Heart right ventricle (tissue), 16 donors: ENCODE measurements around the gene MARVELD2. TPM values are rescaled to one million over a fixed set of nuclear protein-coding genes. Genes with fewer than 3 reads are reported as not detected.
"Not testable (repeated sequence)": the region's sequence is repeated elsewhere in the genome, so short reads cannot be mapped to it uniquely, and the experiment has no call there.

Experiments
- ATAC-seq, 8 donors: fragments of 200-7000 bp; cut with Tn5 transposase; one replicate each; pipeline ENCODE4 v1.9.1; 2020; ENCODE audit warnings: mild to moderate bottlenecking in 8 of 8, moderate library complexity in 8 of 8, moderate number of reproducible peaks in 1 of 8
- DNase-seq, 2 donors: peaks; one replicate each; pipeline ENCODE4 v3.0.0-alpha.2; 2020
- H3K27ac ChIP-seq, 10 donors: fragments of 200-600 bp; sonication (generic) in 2 of 10; one replicate each; pipeline versions ENCODE4 v1.5.0 to v1.8.0; 2020 to 2022; ENCODE audit warnings: mild to moderate bottlenecking in 3 of 10
- H3K27me3 ChIP-seq, 7 donors: fragments of 200-600 bp; one replicate each; pipeline ENCODE4 v1.8.0; 2021 to 2022; ENCODE audit warnings: mild to moderate bottlenecking in 2 of 7
- H3K36me3 ChIP-seq, 9 donors: fragments of 200-600 bp; sonication (generic) in 1 of 9; one replicate each; pipeline versions ENCODE4 v1.5.0 to v1.8.0; 2020 to 2022; ENCODE audit warnings: mild to moderate bottlenecking in 2 of 9
- H3K4me1 ChIP-seq, 9 donors: fragments of 200-600 bp; sonication (generic) in 1 of 9; one replicate each; pipeline versions ENCODE4 v1.5.0 to v1.8.0; 2020 to 2022; ENCODE audit warnings: mild to moderate bottlenecking in 4 of 9
- H3K4me3 ChIP-seq, 10 donors: fragments of 200-600 bp; sonication (generic) in 2 of 10; one replicate each; pipeline versions ENCODE4 v1.5.0 to v1.8.0; 2020 to 2022; ENCODE audit warnings: mild to moderate bottlenecking in 7 of 10, moderate library complexity in 2 of 10
- H3K9me3 ChIP-seq, 11 donors: fragments of 200-600 bp in 10 of 11; sonication (generic) in 2 of 11; one replicate each; pipeline versions ENCODE4 v1.5.0 to v1.8.0; 2013 to 2022; ENCODE audit warnings: mild to moderate bottlenecking in 2 of 11, control low read depth in 1 of 11, moderate library complexity in 1 of 11
- CTCF ChIP-seq, 9 donors: fragments of 200-600 bp; sonication (generic) in 2 of 9; IDR thresholded peaks; one replicate each; pipeline versions ENCODE4 v1.5.0 to v1.8.0; 2021 to 2022; ENCODE audit warnings: antibody characterized with exemption in 9 of 9, mild to moderate bottlenecking in 5 of 9, moderate library complexity in 1 of 9
- WGBS, 2 donors: extraction: QIAGEN DNeasy Blood & Tissue Kit; methylation state at CpG; one replicate each; pipeline ENCODE4 v1.1.7; 2013; ENCODE audit warnings: inconsistent platforms in 1 of 2; 5-methylcytosine and 5-hydroxymethylcytosine counted together
- intact Hi-C, 10 donors: fragments of 100-400 bp; cut with DNase I; formaldehyde crosslinking; loops; one replicate each; pipeline versions ENCODE4 v1.11.1 to v1.14.2; 2022
- polyA plus RNA-seq, 2 donors: library from polyadenylated mRNA; stranded (reverse); fragments of 200-250 nt; gene quantifications; one replicate each; pipeline ENCODE4 v1.2.3, GENCODE V29; 2013
- total RNA-seq, 10 donors: library from RNA; stranded (reverse); fragmentation: NEBNext Ultra II Directional in 3 of 10; extraction: Animal tissue kit (Norgen Biotek cat#: 25700) in 3 of 10; gene quantifications; one replicate each; pipeline versions ENCODE4 v1.2.1 to v1.2.4, GENCODE V29; 2021 to 2023
- donor health status: Arrhythmogenic right ventricular cardiomyopathy.
- donor health status: ischemic (EF 13 %, LVEDD 7.1; RV severe dilation, severe dysfunction).
- donor health status: healthy with polysubstance abuse.
- donor health status: DM: no; HTN: yes; CAD: no.
- donor health status: DM: no; HTN: no; CAD: no.
- donor health status: ischemic (EF 25% LVEDD 6.9; RV normal size, moderate dysfunction).
- donor health status: ischemic (EF 25% LVEDD 5.7; RV mildly dilated, moderate dysfunction).
- donor health status: healthy.
- donor health status: DM: yes; HTN: yes; CAD: no.
- donor health status: Ischemic cardiomyopathy.
- donor health status: ischemic (EF 35%, LVEDD 5.7; RV mildly dilated, moderate dysfunction).
- donor health status: nonischemic (EF 11% LVEDD 7.7; RV severe dilation, severe dysfunction).
- donor health status: DM: yes; HTN: yes; CAD: no.
- donor health status: PGD.
- donor health status: ischemic (EF 29% LVEDD 5.4; RV normal size, mild dysfunction).
- donor health status: nonischemic (EF 23%, LVEDD 6.1; RV moderate dilation, normal function).

Gene MARVELD2
- total and polyA plus RNA-seq, 12 donors, result 0.22 to 2.1 (median 1.2) TPM

DNA sequence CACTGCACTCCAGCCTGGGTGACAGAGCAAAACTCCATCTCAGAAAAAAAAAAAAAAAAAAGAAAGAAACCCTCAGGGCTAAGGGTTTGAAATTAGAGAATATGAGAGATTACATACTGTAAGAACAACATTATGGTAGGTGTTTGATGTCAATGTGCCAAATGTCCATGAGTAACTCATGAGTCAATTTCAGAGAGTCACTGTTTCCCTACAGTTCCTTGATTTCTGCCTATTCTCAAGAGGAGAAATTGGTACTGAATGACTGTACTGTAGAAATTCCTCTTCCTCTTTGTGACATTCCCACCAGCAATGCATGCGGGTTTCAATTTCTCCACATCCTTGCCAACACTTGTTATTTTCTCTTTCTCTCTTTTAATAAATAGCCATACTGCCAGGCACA, 35.2 kb downstream of the MARVELD2 start:
- no peaks in the 10 kb centered on the region for H3K9me3 ChIP-seq
- peaks cover 0 to 5% (median 0%) of the 10 kb centered on the region in 7 donors for H3K27me3 ChIP-seq
- no peak overlapping the region for H3K4me3 ChIP-seq
- DNase-seq (no peak), ATAC-seq (no peak)
- no peak for TF ChIP-seq CTCF (IDR thresholded peaks at IDR 0.05)
- no peaks in the 10 kb centered on the region for H3K36me3 ChIP-seq
- intact Hi-C loops, result no loop called here
- 91 to 95% methylated on average over 1 of the region's 1 CpG for WGBS, 2 donors
- no peaks in the 10 kb centered on the region for H3K4me1 ChIP-seq
- no peak overlapping the region for H3K27ac ChIP-seq

DNA sequence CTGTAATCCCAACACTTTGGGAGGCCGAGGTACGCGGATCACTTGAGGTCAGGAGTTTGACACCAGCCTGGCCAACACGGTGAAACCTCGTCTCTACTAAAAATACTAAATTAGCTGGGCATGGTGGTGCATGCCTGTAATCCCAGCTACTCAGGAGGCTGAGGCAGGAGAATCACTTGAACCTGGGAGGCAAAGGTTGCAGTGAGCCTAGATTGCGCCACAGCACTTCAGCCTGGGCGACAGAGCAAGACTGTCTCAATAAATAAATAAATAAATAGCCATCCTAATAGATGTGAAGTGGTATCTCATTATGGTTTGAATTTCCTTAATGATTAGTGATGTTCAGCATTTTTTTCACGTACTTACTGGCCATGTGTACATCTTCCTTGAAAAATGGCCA, 35.6 kb downstream of the MARVELD2 start:
- H3K4me1 ChIP-seq, H3K36me3 ChIP-seq, H3K27me3 ChIP-seq, ATAC-seq, intact Hi-C loops, H3K27ac ChIP-seq, DNase-seq, H3K9me3 ChIP-seq, H3K4me3 ChIP-seq: not testable (repeated sequence)
- 94 to 96% methylated on average over 8 of the region's 8 CpGs for WGBS, 2 donors

DNA sequence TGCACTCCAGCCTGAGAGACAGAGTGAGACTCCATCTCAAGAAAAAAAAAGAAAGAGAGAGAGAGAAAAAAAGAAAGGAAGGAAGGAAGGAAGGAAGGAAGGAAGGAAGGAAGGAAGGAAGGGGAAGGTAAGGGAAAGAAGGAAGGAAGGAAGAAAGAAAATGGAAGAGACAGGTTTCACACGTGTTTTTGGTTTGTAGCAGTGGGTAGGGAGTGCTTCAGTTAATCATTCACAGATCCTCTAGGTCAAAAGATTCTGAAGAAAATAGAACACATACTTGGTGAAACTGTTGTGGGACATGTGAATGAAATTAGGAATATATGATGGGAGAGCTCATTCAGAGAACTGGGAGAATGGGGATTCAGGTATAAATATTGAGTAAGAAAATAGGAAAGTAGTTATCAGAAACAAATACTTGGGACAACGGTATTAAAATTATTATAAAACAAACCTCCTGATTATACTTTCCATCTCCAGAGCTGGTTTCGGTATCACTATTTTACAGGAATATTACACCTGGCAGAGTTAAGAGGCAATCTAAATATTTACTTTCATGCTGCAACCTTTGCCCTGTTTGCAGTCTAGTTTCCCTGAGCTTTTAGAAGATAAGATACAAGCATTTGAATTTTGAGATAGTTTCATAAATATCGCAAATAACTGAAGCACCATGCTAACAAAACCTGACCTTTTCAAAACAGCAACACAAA, 37.2 kb downstream of the MARVELD2 start:
- H3K4me1 ChIP-seq, result no peaks in the 10 kb centered on the region
- no peaks in the 10 kb centered on the region for H3K36me3 ChIP-seq
- no peak overlapping the region for H3K27ac ChIP-seq
- ATAC-seq, result no peak
- H3K27me3 ChIP-seq, result peaks cover 0 to 5% (median 0%) of the 10 kb centered on the region in 7 donors
- intact Hi-C loops, result no loop called here
- no peak for DNase-seq
- 80 to 81% methylated on average over 4 of the region's 4 CpGs for WGBS, 2 donors
- TF ChIP-seq CTCF (IDR thresholded peaks at IDR 0.05), result no peak
- no peak overlapping the region for H3K4me3 ChIP-seq
- no peaks in the 10 kb centered on the region for H3K9me3 ChIP-seq

DNA sequence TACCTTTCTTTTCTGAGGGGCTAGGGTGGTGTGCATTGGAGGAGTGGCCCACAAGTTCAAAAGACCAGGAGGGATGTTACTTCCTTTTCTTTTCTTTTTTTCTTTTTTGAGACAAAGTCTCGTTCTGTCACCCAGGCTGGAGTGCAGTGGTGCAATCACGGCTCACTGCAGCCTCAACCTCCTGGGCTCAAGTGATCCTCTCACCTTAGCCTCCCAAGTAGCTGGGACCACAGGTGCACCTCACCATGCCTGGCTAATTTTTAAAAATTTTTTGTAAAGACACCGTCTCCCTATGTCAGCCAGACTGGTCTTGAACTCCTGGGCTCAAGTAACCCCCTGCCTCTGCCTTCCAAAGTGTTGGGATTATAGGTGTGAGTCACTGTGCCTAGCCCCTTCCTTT, 38.6 kb downstream of the MARVELD2 start:
- DNase-seq, H3K27me3 ChIP-seq, H3K36me3 ChIP-seq, intact Hi-C loops, ATAC-seq, H3K4me1 ChIP-seq, H3K4me3 ChIP-seq, H3K9me3 ChIP-seq, H3K27ac ChIP-seq: not testable (repeated sequence)
- WGBS, 2 donors, result 80 to 88% methylated on average over 3 of the region's 3 CpGs

DNA sequence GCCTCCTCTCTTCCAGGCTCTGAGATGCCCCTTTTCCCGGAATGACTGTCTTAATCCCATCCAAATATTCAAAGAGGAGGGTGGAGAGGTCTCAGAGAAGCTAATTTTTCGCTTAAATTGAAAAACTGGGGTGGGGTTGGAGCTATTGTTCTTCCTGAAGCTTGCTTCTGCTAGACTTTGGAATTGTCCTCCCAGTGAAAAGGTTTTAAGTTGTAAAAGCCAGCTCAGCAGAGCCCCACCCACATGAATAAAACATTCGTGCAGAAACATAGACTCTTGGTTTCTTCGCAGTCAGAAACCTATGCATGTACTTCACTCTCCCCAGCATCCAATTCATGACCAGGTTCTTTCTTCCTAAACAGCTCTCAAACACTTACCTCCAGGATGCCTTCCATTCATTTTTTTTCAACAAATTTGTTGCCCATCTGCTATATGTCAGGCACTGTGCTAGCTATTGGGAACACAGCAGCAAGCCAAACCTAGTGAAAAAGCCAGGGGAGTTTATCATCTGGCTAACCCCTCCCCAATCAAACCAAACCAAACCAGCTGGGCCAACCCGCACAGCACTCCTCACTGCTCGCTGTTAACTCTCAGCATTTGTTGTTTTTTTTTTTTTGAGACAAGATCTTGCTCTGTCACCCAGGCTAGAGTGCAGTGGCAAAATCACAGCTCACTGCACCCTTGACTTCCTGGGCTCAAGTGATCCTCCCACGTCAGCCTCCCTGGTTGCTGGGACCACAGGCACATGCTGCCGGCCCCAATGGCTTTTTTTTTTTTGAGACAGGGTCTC, 39.7 kb downstream of the MARVELD2 start:
- DNase-seq (no peak), ATAC-seq (no peak)
- H3K4me3 ChIP-seq, result no peak overlapping the region
- no peaks in the 10 kb centered on the region for H3K36me3 ChIP-seq
- intact Hi-C loops, result no loop called here
- H3K27me3 ChIP-seq, result peaks cover 0 to 5% (median 0%) of the 10 kb centered on the region in 7 donors
- no peaks in the 10 kb centered on the region for H3K4me1 ChIP-seq
- H3K9me3 ChIP-seq, result no peaks in the 10 kb centered on the region
- WGBS, 2 donors, result 68 to 73% methylated on average over 8 of the region's 8 CpGs
- H3K27ac ChIP-seq, result no peak overlapping the region
- TF ChIP-seq CTCF (IDR thresholded peaks at IDR 0.05), result no peak

DNA sequence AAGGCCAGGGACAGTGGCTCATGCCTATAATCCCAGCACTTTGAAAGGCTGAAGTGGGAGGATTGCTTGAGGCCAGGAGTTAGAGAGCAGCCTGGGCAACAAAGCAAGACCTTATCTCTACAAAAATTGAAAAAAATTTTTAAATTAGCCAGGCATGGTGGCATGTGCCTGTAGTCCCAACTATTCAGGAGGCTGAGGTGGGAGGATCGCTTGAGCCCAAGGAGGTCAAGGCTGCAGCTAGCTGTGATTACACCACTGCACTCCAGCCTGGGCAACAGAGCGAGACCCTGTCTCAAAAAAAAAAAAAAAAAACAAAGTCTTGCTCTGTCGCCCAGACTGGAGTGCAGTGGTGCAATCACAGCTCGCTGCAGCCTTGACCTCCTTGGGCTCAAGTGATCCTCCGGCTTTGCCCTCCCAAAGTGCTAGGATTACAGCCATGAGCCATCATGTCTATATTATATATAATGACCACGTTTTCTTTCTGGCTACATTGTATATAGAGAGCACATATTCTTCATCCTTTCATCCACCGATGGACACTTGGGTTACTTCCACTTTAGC, 40.6 kb downstream of the MARVELD2 start:
- intact Hi-C loops, H3K36me3 ChIP-seq, H3K4me3 ChIP-seq, H3K9me3 ChIP-seq, DNase-seq, ATAC-seq, H3K4me1 ChIP-seq, H3K27me3 ChIP-seq, H3K27ac ChIP-seq: not testable (repeated sequence)
- 88 to 93% methylated on average over 6 to 7 of the region's 7 CpGs for WGBS, 2 donors
